Right renal pelvis (tissue), 4 donors: ENCODE data around the gene PIGS. TPM values are rescaled to one million over a fixed set of nuclear protein-coding genes. Genes with fewer than 3 reads are reported as not detected.
"Not testable (repeated sequence)": the region's sequence is repeated elsewhere in the genome, so short reads cannot be mapped to it uniquely, and the experiment has no call there.

ENCODE experiments used
- DNase-seq, 4 donors: peaks; one replicate each; pipeline ENCODE4 v3.0.0-alpha.2; 2013; ENCODE audit warnings: low read depth in 4 of 4, low spot score in 3 of 4, missing footprints in 1 of 4
- polyA plus RNA-seq, 4 donors: library from polyadenylated mRNA; unstranded; fragments of 120-200 nt; gene quantifications; one replicate each; pipeline ENCODE4 v1.2.1, GENCODE V29; 2013; ENCODE audit not compliant: insufficient read length in 4 of 4

Gene PIGS
- polyA plus RNA-seq, 4 donors = 101 to 107 (median 105) TPM

DNA sequence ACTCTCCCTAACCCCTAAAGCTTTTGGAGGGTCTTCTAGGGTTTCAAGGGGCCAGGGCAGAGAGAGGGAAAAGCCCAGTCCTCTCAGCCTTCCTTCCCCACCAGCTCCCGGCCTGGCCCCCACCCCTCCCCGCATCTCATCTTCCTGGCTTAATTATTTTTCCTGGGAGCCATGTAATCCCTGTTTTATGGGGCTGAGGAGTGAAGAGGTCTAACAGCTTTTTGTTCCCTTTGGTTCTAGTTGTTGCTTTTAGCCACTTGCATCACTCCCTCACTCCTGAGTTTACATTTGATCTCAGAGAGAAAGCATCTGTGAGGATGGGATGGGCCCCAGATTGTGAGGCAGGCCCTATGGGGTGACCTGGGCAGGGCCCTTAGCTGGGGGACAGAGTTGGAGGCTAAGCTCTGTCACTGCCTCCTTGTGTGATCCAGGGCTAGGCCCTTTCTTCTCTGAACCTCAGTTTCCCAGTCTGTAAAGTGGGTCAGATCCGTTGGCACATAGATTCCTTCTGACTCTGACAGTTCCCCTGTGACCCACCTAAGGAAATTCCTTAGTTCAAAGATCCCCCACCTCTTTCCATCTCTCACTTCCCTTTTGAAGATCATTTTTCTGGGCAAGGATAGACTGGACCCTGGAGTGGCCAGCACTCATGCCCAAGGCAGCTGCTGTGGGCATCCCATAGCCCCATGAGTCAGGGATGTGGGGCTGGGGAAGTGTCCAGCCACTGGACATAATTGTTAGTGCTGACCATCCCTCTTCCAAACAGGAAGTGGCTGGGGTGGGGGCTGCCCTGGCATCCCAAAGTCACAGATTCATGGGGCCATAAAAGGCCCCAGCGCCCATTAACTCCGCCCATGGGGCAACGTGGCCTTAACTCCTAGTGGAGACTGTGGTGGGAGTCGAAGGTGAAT lies 39.0 kb downstream of the PIGS start:
- no peak for DNase-seq

DNA sequence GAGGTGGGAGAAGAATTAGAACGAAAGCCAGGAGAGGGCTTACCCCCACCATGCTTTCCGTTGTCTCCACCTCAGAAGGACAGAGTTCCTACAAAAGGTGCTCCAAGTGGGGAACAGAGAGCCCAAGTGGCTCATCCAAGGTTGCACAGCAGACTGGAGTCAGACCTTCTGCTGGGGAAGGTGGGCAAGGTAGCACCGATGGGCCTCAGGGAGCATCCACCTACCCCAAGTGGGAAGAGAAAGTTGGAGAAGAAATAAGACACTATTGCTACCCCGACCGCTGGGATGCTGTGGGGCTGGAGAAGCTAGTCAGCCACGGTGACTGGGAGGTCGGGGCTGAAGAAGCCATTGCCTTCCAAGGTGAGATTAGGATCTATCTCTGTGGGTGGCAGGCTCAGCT lies 40.4 kb downstream of the PIGS start:
- DNase-seq = no peak

DNA sequence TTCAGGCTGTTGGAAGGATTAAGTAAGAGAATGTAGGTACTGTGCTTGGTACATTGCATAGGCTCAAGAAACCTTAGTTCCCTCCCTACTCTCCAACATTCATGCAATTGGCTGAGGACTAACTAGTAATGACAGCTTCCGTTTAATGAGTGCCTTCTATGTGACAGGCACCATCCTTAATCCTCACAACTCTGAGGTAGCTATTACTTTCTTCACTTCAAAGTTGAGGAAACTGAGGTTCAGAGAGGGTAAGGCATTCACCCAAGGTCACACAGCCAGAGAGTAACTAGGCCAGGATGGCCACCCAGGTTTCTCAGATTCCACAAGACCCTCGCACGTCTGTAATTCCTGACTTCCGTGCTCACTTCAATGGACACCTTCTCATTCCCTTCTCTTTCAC lies 41.1 kb downstream of the PIGS start:
- DNase-seq = no peak

DNA sequence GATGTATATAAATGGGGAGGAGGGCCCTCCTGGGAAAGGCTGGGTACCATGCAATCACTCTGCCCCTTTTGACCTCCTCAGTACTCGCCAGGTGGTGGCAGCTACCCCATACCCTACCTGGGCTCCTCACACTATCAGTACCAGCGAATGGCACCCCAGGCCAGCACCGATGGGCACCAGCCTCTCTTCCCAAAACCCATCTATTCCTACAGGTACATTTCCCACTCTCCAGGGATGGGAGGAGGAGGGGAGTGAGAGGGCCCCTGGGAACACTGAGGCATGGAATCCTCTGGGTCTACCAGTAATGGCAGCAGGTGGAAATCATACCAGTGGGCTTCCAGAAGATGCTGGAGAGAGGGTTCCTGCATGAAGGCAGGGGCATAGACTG lies 42.3 kb downstream of the PIGS start:
- no peak for DNase-seq

DNA sequence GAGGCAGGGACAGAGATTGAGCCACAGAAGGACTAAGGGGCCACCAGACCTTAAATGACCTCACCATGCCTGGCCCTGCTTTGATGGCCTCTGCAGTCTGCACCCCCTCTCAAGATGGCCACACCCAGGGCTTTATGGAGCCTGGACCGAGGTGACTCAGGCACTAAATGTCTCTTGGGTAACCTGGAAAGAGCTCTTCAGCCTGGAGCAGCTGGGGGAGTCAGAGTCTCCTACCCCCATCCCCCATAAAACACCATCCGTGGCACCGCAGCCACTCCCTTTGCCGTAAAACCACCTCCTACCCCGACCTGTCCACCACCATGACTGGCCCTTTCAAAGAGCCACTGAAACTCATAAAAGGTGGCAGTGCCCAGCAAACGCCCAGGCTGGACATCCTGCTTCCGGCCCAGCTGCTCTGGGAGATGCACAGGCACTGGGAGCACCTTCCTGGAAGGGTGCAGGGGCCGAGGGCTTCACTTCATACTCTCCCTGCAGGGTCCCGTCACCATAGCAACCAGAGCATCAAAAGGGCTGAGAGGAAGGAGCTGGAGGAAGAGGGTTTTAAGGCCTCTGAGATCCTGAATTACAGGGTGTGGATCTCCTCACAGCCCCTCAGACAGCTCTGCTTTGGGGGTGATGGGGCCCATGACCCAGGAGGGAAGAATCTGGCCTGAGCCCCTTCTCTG lies 42.9 kb downstream of the PIGS start:
- no peak for DNase-seq

DNA sequence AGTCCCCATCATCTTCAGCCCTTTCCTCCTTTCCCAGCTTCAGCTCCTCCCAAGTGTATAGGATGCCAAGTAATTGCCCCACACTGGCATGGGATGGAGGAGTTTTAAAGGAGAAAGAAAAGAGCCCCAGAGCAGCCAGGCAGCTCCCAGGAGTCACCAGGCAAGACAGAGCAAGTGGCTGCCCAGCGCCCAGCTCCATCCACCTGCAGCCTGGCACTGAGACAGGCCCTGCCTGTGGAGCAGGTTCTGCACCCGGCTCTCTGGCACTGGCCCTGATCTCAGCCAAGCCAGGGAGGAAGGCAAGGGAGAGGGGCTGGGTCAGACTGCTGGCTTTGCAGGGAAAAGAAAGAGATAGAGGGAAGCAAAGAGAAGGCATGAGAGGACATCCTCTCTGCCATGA lies 43.5 kb downstream of the PIGS start:
- DNase-seq = no peak

DNA sequence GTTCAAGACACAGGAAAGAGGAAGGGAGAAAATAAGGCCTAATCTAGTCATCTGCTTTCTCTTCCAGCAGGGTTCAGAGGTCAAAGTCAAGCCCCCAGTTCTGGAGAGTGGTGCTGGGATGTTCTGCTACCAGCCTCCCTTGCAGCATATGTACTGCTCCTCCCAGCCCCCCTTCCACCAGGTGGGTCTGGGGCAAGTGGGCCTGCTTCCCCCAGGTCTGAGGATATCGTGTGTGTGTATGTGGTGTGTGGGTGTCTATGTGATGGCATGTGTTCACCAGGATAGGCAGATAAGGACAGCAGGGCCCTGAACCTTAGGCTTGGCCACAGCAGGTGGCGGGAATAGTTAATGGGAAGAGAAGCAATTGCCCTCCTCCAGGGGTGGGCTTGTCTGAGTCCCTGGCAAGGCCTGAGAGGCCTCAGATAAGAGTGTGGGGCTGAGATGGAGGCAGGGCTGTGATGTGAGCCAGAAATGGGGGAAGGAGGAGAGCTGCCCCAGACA lies 44.1 kb downstream of the PIGS start:
- no peak for DNase-seq

DNA sequence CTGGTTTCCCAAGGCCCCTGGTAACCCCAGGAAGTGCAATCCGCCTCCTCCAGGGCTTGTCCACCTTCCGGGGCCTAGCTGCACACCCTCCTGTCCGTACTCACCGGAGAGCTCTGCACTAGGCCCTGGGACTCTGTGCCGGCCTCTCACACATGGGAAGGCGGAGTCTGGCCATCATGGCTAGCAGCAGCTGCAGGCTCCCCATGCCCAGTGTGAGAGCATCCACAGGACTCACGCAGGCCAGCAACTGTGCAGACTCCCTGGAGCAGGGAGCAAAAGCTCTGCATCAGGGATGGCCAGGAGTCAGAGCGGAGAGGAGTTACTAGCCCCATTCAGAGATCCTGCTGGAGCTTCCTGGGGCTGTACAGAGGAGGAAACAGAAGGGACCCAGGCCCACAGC lies 44.9 kb downstream of the PIGS start:
- no peak for DNase-seq

DNA sequence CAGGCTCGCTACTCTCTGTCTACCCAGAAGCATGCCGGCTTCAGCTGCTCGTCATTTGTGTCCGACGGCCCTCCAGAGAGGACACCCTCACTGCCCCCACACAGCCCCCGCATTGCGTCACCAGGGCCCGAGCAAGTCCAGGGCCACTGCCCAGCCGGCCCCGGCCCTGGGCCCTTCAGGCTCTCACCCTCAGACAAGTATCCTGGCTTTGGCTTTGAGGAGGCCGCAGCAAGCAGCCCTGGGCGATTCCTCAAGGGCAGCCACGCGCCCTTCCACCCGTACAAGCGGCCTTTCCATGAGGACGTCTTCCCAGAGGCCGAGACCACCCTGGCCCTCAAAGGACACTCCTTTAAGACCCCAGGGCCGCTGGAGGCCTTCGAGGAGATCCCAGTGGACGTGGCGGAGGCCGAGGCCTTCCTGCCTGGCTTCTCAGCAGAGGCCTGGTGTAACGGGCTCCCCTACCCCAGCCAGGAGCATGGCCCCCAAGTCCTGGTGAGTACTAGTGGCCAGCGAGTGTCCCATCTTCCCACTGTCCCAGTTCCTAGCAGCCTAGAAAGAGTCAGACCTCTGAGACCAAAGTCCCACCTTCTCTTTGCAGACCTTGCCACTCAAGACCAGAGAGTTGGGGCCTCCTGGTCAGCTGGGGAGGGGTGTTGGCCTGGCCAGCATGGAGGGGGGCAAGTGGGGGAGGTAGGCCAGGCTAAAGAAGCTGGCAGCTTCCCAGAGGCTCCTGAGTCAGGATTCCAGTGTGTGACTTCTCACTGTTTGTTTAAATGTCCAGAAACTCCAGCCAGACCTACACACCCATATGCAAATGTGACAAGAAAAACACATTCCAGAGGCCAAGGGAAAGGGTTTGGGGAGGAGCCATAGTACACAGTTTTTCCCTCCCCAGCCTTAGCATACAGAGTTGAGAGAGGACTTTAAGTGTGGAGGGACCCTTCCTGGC lies 46.6 kb downstream of the PIGS start:
- DNase-seq = peak; percentile 41 to 71 (median 68)

DNA sequence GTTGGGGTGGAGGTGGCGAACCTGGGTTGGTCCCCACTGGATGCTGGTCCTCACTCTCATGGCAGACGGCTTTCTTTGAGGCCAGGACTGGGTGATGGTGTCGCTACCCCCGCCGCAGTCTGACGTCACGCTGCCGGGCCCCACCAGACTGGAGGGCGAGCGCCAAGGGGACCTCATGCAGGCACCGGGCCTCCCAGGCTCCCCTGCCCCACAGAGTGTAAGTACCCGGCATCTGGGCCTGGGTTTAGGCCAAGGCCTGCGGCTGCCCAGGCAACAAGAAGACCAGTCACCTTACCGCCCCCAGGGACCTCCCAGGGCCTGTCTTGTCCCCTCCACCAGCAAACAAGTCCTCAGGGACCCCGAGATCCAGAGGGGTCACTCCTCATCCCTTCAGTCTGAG lies 47.4 kb downstream of the PIGS start:
- DNase-seq = no peak

DNA sequence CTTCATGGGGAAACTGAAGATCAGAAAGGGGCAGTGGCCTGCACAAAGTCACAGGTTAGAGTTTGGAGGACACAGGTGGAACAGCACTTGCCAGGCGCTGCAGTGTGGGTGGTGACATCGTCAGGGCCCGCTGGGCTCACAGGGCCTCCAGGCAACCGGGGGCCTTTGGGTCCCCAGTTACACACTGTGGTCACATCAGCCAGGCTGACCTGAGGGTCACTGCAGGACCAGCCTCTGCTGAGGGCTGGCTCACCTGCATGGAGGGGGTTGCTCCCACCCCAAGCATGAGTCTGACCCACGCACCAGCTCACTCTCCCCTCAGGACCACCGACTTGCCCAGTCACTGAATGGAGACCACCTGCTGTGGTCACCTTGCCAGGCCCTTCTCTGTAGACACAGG lies 48.1 kb downstream of the PIGS start:
- DNase-seq = no peak

DNA sequence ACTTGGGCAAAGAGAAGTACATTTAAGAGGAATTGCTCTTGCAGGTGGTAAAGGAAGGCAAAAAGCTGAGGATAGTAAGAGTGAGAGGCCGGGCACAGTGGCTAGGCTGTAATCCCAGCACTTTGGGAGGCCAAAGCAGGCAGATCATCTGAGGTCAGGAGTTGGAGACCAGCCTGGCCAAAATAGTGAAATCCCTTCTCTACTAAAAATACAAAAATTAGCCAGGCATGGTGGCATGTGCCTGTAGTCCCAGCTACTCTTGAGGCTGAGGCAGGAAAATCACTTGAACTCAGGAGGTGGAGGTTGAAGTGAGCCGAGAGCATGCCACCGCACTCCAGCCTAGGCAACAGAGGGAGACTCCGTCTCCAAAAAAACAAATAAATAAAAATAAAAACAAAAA lies 49.0 kb downstream of the PIGS start:
- not testable (repeated sequence) for DNase-seq

DNA sequence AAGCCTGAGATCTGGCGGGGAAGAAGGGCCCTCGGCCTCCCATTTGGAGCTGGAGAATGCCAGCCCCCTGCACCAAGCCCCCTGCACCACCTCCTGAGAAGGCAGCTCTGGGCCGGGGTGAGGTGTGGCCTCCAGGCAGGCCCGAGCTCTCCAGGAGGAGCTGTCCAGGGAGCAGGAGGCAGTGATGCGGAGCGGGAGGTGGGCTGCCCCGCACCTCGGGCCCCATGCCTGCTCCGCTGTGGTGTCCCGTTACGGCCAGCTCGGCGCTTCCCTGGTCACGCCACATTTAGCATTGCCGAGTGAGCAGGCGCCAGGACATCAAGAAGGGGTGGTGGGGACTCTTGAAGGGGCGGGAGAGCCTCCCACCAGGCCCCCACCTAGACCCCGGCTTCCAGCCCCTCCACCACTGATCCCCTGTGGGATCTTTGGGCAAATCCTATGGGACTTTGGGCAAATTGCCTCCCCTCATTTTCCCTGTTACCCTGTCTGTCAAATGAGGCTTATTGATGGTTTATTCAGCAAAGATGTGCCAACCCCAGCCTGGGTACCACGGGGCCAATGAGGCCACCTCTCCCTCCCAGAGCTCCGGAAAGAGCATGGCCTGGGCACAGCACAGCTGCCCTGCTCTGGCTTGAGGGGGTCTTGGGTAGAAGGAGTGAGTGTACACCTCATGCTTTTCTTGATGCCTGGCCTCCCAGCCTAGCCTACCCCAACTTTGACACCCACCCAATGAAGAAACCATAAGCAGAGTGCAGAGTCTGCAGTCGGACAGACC lies 49.8 kb downstream of the PIGS start:
- peak in 3 of 4 donors; percentile 43 to 62 (median 54) for DNase-seq

DNA sequence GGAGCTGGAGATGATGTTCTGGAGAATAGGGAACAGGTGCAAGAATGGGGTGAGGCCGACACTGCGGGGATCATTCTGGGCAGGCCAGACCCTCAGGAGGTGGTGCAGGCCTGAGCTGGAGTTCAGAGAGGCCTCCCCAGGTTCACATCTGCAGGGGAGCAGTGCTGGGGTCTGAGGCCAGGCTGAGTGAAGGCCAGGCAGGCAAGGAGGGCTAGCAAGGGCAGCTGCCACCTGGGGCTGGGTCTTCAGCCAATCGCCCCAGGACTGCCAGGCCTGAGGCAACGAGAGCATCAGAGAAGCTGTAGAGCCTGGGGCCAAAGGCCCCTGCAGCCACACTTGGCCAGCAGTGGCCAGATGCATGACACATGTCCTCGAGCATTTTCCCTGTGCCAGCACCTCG lies 50.6 kb downstream of the PIGS start:
- DNase-seq = no peak

DNA sequence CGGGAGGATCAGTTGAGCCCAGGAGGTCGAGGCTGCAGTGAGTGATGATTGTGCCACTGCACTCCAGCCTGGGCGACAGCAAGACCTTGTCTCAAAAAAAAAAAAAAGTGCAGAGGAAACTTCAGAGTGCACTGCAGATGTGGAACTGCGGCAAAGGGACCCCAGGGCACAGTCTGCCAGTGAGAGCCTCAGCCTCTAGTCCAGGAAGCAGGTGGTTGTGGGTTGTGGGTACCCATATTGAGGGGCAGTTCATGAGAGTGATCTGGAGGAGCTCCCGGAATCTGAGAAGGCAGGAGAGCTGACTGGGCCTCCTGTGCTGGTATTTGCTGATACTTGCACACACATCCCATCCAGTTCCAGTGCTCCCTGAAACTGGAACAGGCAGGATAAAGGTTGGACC lies 52.1 kb downstream of the PIGS start:
- DNase-seq = no peak

DNA sequence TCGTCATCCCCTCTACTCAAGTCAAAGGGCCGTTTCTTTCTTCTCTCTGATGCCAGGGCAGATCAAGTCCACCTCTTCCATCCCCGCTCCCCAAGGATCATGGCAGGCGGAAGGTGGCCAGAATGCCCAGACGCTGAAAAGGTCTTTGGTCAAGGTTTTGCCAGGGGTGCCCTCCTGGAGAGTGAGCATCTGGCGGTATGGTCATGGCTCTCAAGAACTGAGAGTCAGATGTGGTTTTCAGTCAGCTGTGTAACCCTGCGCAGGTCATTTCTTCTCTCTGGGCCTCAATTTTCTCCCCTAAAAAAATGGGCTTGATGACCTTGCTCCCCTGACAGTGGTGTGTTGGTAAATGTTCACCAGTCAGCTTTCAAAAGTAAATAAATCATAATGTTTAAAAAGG lies 52.7 kb downstream of the PIGS start:
- DNase-seq = no peak

DNA sequence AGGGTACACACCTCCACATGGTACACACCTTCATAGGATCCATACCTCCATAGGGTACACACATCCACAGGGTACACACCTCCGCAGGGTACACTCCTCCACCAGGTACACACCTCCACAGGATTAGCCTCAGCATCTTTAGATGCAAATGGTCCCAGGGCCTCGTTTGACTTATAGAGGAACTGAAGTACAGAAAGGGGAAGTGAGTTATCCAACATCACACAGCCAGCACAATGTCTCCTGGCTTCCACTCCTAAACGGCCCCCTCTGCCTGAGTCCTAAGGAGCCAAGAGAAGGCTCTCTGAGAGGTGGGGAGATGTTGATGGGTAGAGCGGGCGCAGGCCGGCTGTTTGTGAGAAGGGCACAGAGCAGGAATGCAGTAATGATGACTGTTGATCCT lies 53.2 kb downstream of the PIGS start:
- no peak for DNase-seq

DNA sequence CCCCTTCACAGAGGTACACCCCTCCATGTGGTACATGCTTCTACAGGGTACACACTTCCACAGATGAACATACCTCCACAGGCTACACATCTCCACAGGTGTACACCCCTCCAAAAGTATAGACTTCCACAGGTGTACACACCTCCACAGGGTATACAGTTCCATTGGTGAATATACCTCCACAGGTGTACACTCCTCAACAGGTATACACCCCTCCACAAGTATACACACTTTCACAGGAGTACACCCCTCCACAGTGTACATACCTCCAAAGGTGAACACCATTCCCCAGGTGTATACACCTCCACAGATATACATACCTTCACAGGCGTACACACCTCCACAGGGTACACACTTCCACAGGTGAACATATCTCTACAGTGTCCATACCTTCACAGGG lies 55.8 kb downstream of the PIGS start:
- no peak for DNase-seq

DNA sequence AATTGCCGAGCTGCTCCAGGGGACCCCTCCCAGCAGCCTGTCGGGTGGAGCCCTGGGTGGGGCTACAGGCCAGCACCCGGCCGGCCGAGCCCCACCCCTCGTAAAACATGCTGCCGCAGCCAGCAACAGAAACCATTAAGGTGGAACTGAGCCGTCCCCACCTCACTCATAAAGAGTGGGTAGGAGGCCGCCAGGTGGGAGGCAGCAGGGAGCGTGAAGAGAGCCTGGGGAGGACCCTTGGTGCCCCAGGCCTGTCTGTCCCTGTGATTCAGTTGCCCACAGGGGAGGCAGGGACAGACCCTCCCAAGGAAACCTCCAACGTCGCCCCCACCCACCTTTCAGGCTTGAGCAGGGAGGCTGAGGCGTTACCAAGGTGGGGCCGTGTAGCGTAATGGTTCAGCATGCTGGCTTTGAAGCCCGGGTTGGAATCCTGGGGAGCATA lies 56.7 kb downstream of the PIGS start:
- DNase-seq = no peak

DNA sequence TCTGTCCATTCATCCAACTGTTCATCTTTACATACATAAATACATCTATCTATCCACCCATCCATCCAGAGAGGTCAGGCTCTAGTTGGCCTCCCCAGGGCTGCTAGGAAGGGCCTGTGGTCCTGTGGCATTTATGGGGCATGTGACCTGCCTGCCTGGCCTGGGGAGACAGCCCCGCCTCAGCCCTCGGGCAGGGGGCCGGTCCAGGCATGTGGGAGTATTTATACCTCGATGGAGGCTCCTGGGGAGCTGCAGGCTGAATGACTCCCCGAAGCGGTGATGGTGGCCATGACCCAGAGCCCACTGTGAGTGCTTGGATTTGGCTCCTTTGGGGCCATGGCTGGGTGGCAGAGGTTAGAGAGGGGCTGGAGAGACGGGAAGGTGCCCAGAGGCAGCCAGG lies 57.8 kb downstream of the PIGS start:
- no peak for DNase-seq
